ENCODE results near the gene FAM156A. TPM values are rescaled to one million over a fixed set of nuclear protein-coding genes. Genes with fewer than 3 reads are reported as not detected.
"Not testable (repeated sequence)": the region's sequence is repeated elsewhere in the genome, so short reads cannot be mapped to it uniquely, and the experiment has no call there.

The FAM156A gene
- total and polyA plus RNA-seq, 2 donors (not counting 1 experiment from before 2014, with no cell fraction given), result 14.0 to 29.8 TPM

GRCh38 chrX:52974336-52974992 lies 16.1 kb upstream of the FAM156A start:
- H3K79me2 ChIP-seq (ENCODE audit: control insufficient read depth, insufficient read depth, low read length); H2AFZ ChIP-seq (ENCODE audit: insufficient read depth, low read depth, low read length, poor library complexity, severe bottlenecking); H3K9me3 ChIP-seq (ENCODE audit: control extremely low read depth in 1 of 3, control insufficient read depth in 2 of 3, insufficient read depth in 1 of 3, low read length in 2 of 3); H3K27me3 ChIP-seq (replicated peaks in 1 of 4; ENCODE audit: control extremely low read depth in 1 of 4, control insufficient read depth in 3 of 4, insufficient read depth in 4 of 4, low read length in 3 of 4); H3K27me3 Mint-ChIP-seq; H3K9me3 Mint-ChIP-seq (ENCODE audit: insufficient read depth); H3K27ac ChIP-seq (ENCODE audit: low read length in 2 of 2); H3K9ac ChIP-seq (ENCODE audit: low read length); POLR2A ChIA-PET; H3K4me1 ChIP-seq (ENCODE audit: control insufficient read depth in 2 of 2, insufficient read depth in 2 of 2, low read length in 2 of 2); H3K36me3 ChIP-seq (replicated peaks in 1 of 2; ENCODE audit: control extremely low read depth in 1 of 2, control insufficient read depth in 1 of 2, extremely low read depth in 1 of 2, insufficient read depth in 2 of 2, low read length in 1 of 2); H3K4me3 ChIP-seq (ENCODE audit: control extremely low read depth in 1 of 5, extremely low read depth in 1 of 5, insufficient read depth in 1 of 5, low read depth in 2 of 5, low read length in 4 of 5); intact Hi-C loops (cut with micrococcal nuclease); H3K4me2 ChIP-seq (replicated peaks; ENCODE audit: low read depth, low read length, poor library complexity, severe bottlenecking); H3K27ac Mint-ChIP-seq; H3K4me1 Mint-ChIP-seq; DNase-seq; ATAC-seq (ENCODE audit: low read depth); H4K20me1 ChIP-seq (ENCODE audit: control insufficient read depth, insufficient read depth, low read length, poor library complexity, severe bottlenecking); H3K4me3 Mint-ChIP-seq: not testable (repeated sequence)
- CTCF ChIA-PET, result interaction anchor here (0.6 kb wide), 1 partner anchor 12 kb away, joined by 3 read pairs; no protein-coding TSS in a partner anchor
- WGBS (ENCODE audit: insufficient coverage), result 60% methylated on average over 1 of the region's 8 CpGs

GRCh38 chrX:52967922-52968321 lies 9.6 kb upstream of the FAM156A start:
- H3K4me3 ChIP-seq (ENCODE audit: control extremely low read depth in 1 of 5, extremely low read depth in 1 of 5, insufficient read depth in 1 of 5, low read depth in 2 of 5, low read length in 4 of 5); ATAC-seq (ENCODE audit: low read depth); POLR2A ChIA-PET; H3K9ac ChIP-seq (ENCODE audit: low read length); H2AFZ ChIP-seq (ENCODE audit: insufficient read depth, low read depth, low read length, poor library complexity, severe bottlenecking); H3K4me3 Mint-ChIP-seq; H4K20me1 ChIP-seq (ENCODE audit: control insufficient read depth, insufficient read depth, low read length, poor library complexity, severe bottlenecking); H3K36me3 ChIP-seq (replicated peaks in 1 of 2; ENCODE audit: control extremely low read depth in 1 of 2, control insufficient read depth in 1 of 2, extremely low read depth in 1 of 2, insufficient read depth in 2 of 2, low read length in 1 of 2); H3K4me1 ChIP-seq (ENCODE audit: control insufficient read depth in 2 of 2, insufficient read depth in 2 of 2, low read length in 2 of 2); H3K9me3 ChIP-seq (ENCODE audit: control extremely low read depth in 1 of 3, control insufficient read depth in 2 of 3, insufficient read depth in 1 of 3, low read length in 2 of 3); H3K27ac Mint-ChIP-seq; H3K4me1 Mint-ChIP-seq; H3K79me2 ChIP-seq (ENCODE audit: control insufficient read depth, insufficient read depth, low read length); DNase-seq; H3K4me2 ChIP-seq (replicated peaks; ENCODE audit: low read depth, low read length, poor library complexity, severe bottlenecking); CTCF ChIA-PET; H3K9me3 Mint-ChIP-seq (ENCODE audit: insufficient read depth); H3K27me3 Mint-ChIP-seq; intact Hi-C loops (cut with micrococcal nuclease); H3K27ac ChIP-seq (ENCODE audit: low read length in 2 of 2); H3K27me3 ChIP-seq (replicated peaks in 1 of 4; ENCODE audit: control extremely low read depth in 1 of 4, control insufficient read depth in 3 of 4, insufficient read depth in 4 of 4, low read length in 3 of 4): not testable (repeated sequence)
- no CpG with 5 or more reads among the region's 10 CpGs for WGBS (ENCODE audit: insufficient coverage)

DNA sequence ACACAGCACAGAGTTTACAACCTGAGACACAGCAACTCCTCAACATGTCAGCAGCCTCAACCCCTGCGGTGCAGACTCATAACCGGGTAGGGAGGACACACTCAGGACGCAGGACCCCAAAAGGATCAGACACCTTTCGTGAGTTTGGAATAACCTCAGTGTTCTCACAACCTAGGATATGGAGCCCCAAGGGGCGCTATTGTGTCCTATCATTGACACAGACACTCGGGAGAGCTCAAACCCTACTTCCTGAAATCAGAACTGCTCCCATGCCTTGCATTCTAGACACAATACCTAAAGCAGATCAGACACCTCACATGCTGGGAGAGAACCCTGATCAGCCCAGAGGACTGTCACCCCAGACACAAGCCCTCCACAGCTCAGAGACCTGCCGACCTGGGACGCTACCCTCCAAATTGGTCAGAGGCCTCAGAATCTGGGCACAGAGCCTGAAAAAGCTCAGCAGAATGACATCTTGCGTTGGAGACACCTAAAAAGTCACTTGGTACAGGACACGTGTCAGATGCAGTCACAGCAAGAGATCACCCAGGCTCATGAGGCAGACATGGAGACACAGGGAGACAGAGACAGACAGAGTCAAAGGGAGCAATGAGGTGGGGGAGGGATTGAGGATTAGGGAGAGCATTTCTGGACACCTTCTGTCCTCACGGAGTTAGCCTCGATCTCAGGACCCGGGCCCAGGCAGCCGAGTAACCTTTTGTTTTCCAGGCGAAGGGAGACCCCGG lies 8.8 kb upstream of the FAM156A start:
- not testable (repeated sequence) for DNase-seq

DNA sequence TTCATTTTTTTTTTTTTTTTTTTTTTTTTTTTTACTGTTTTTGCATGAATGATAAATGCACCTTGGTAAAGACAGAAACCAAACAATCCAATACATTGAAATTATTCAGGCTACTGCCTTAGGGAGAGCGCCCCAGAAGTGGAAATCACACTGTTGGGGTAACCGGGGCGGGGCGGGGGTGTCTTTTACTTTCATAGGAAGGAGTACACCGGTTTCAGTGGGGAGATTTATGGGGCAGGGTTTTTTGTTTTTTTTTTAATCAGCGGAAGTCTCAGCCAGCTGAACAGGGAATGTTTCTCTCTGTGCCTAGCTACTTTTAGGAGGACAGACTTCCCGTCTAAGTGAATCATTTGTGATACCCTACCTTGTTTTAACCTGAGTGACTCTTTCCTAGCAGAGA lies 643 bp upstream of the FAM156A start:
- DNase-seq; H3K27ac Mint-ChIP-seq; H3K27ac ChIP-seq (ENCODE audit: low read length in 2 of 2); H3K79me2 ChIP-seq (ENCODE audit: control insufficient read depth, insufficient read depth, low read length); H3K4me1 Mint-ChIP-seq; H4K20me1 ChIP-seq (ENCODE audit: control insufficient read depth, insufficient read depth, low read length, poor library complexity, severe bottlenecking); POLR2A ChIA-PET; H3K4me1 ChIP-seq (ENCODE audit: control insufficient read depth in 2 of 2, insufficient read depth in 2 of 2, low read length in 2 of 2); H3K27me3 Mint-ChIP-seq; H3K4me3 Mint-ChIP-seq; H3K4me2 ChIP-seq (replicated peaks; ENCODE audit: low read depth, low read length, poor library complexity, severe bottlenecking); H2AFZ ChIP-seq (ENCODE audit: insufficient read depth, low read depth, low read length, poor library complexity, severe bottlenecking); H3K4me3 ChIP-seq (ENCODE audit: control extremely low read depth in 1 of 5, extremely low read depth in 1 of 5, insufficient read depth in 1 of 5, low read depth in 2 of 5, low read length in 4 of 5); H3K9me3 ChIP-seq (ENCODE audit: control extremely low read depth in 1 of 3, control insufficient read depth in 2 of 3, insufficient read depth in 1 of 3, low read length in 2 of 3); CTCF ChIA-PET; intact Hi-C loops (cut with micrococcal nuclease); H3K9me3 Mint-ChIP-seq (ENCODE audit: insufficient read depth); H3K36me3 ChIP-seq (replicated peaks in 1 of 2; ENCODE audit: control extremely low read depth in 1 of 2, control insufficient read depth in 1 of 2, extremely low read depth in 1 of 2, insufficient read depth in 2 of 2, low read length in 1 of 2); H3K27me3 ChIP-seq (replicated peaks in 1 of 4; ENCODE audit: control extremely low read depth in 1 of 4, control insufficient read depth in 3 of 4, insufficient read depth in 4 of 4, low read length in 3 of 4); H3K9ac ChIP-seq (ENCODE audit: low read length): not testable (repeated sequence)
- no CpG with 5 or more reads among the region's 7 CpGs for WGBS (ENCODE audit: insufficient coverage)
- peak; percentile 18 for ATAC-seq (ENCODE audit: low read depth)

More for the DNA sequence above, 8.8 kb upstream of the FAM156A start:
- H3K4me2 ChIP-seq (replicated peaks; ENCODE audit: low read depth, low read length, poor library complexity, severe bottlenecking); H3K4me1 ChIP-seq (ENCODE audit: control insufficient read depth in 2 of 2, insufficient read depth in 2 of 2, low read length in 2 of 2); POLR2A ChIA-PET; H3K27ac Mint-ChIP-seq; H3K27me3 ChIP-seq (replicated peaks in 1 of 4; ENCODE audit: control extremely low read depth in 1 of 4, control insufficient read depth in 3 of 4, insufficient read depth in 4 of 4, low read length in 3 of 4); H3K4me1 Mint-ChIP-seq; H3K9me3 Mint-ChIP-seq (ENCODE audit: insufficient read depth); H3K36me3 ChIP-seq (replicated peaks in 1 of 2; ENCODE audit: control extremely low read depth in 1 of 2, control insufficient read depth in 1 of 2, extremely low read depth in 1 of 2, insufficient read depth in 2 of 2, low read length in 1 of 2); H4K20me1 ChIP-seq (ENCODE audit: control insufficient read depth, insufficient read depth, low read length, poor library complexity, severe bottlenecking); intact Hi-C loops (cut with micrococcal nuclease); H3K27me3 Mint-ChIP-seq; H3K4me3 Mint-ChIP-seq; H3K27ac ChIP-seq (ENCODE audit: low read length in 2 of 2); H2AFZ ChIP-seq (ENCODE audit: insufficient read depth, low read depth, low read length, poor library complexity, severe bottlenecking); H3K9ac ChIP-seq (ENCODE audit: low read length); H3K4me3 ChIP-seq (ENCODE audit: control extremely low read depth in 1 of 5, extremely low read depth in 1 of 5, insufficient read depth in 1 of 5, low read depth in 2 of 5, low read length in 4 of 5); CTCF ChIA-PET; ATAC-seq (ENCODE audit: low read depth); H3K9me3 ChIP-seq (ENCODE audit: control extremely low read depth in 1 of 3, control insufficient read depth in 2 of 3, insufficient read depth in 1 of 3, low read length in 2 of 3); H3K79me2 ChIP-seq (ENCODE audit: control insufficient read depth, insufficient read depth, low read length): not testable (repeated sequence)
- WGBS (ENCODE audit: insufficient coverage), result no CpG with 5 or more reads among the region's 16 CpGs
